Stimulated activated naive B cell treated with anti-CD40 and anti-IgM and Interleukin-4, amounts not matched to agents 10 μg/mL and 1 μg/mL and 100 μg/mL, for 72 hours (primary cell): ENCODE results near the gene CAB39L.
A peak's percentile ranks its signal among the peaks of the same experiment; 100 is the strongest.

Experiments
- ATAC-seq, 2 donors: fragments of 150-1000 bp; cut with Tn5 transposase; replicated peaks; 2 replicates each; pipeline ENCODE4 v1.10.0; 2021; ENCODE audit warnings: moderate library complexity in 1 of 2
- DNase-seq: peaks from one replicate; pipeline ENCODE4 v3.0.0; 2021
- H3K27ac Mint-ChIP-seq: one replicate; pipeline ENCODE4 v1.8.0; 2022; ENCODE audit warnings: mild to moderate bottlenecking, mixed read lengths
- H3K27me3 Mint-ChIP-seq, 2 donors: one replicate each; pipeline ENCODE4 v1.8.0; 2022; ENCODE audit warnings: mixed read lengths in 2 of 2
- H3K36me3 Mint-ChIP-seq, 2 donors: one replicate each; pipeline ENCODE4 v1.8.0; 2022; ENCODE audit warnings: mixed read lengths in 2 of 2, mild to moderate bottlenecking in 1 of 2
- H3K4me1 Mint-ChIP-seq, 2 donors: one replicate each; pipeline ENCODE4 v1.8.0; 2022; ENCODE audit warnings: mixed read lengths in 2 of 2, mild to moderate bottlenecking in 1 of 2
- H3K4me3 Mint-ChIP-seq, 2 donors: one replicate each; pipeline ENCODE4 v1.8.0; 2022; ENCODE audit warnings: mild to moderate bottlenecking in 2 of 2, mixed read lengths in 2 of 2, moderate library complexity in 1 of 2
- H3K9me3 Mint-ChIP-seq, 2 donors: one replicate each; pipeline ENCODE4 v1.8.0; 2022; ENCODE audit warnings: mixed read lengths in 2 of 2, mild to moderate bottlenecking in 1 of 2

The CAB39L gene

DNA sequence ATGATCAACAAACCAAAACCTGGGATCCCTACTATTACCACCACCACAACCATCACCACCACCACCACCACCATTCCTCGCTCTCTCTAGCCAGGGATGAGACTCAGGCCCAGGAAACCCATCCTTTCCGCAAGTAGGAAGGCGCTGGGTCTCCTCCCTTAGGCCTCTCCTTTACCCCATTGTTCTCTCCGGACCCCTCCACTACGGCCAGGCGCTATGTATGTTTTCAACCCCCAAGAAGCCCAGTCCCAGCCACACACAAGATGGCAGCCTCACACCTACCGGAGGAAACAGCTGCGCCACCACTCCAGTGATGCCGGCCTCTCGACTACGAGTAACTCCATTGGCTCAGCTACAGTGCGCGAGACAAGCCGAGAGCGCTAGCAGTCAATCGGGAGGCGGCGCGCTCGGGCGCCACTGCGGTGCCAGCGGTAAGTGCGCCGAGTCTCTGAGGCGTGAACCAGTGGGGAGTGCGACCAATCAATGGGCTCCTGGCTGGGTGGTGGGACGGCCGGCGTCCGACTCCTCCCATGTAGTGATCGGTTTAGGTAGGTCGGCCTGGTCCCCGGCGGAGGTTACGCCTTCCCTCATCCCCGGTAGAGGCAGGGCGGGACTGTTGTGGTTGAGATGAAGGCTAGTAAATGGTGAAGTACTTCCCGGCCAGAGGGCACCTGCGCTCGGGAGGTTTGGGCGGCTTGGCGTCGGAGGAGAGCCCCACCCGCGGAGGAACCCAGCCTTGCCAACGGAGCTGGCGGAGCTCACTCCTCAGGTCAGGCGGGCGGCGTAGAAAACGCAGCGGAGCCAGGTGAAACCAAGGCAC, at the start of gene CAB39L, which contains the start of gene SETDB2:
CAB39L (minus strand) TSS at position 361 of the 820 bp plus-strand sequence. CDS start 61,154 bp downstream, outside the sequence.
SETDB2 (plus strand) TSS at position 571 of the 820 bp plus-strand sequence. CDS start 7,620 bp downstream, outside the sequence.
- peak; percentile 99 for DNase-seq
- ATAC-seq = peak; percentile 91 to 92
- peaks cover 16 to 52% of the 10 kb centered on the region in 2 donors for H3K4me1 Mint-ChIP-seq
- H3K36me3 Mint-ChIP-seq = peaks cover 10 to 29% of the 10 kb centered on the region in 2 donors
- no peaks in the 10 kb centered on the region for H3K27me3 Mint-ChIP-seq
- no peaks in the 10 kb centered on the region for H3K9me3 Mint-ChIP-seq
- peak within 1 kb of the TSS; percentile 90 to 91 for H3K4me3 Mint-ChIP-seq
- peak within 1 kb of the TSS; percentile 96 for H3K27ac Mint-ChIP-seq

DNA sequence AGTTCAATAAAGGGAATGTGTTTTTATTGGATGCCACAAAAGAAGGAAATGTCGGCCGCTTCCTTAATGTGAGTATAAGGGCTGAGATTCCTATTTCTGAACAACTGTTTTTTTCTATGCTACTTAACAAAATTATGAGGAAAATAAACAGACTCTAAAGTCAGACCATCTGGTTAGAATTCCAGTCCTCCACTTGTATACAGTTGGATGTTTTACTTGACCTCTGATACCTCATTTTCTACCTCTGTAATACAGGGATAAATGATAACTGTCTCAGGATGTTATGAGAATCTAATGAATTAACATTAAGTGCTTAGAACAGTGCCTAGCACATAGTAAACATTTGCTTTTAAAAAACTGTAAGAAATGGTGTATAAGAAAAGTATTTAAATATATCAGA, 44.7 kb upstream of the CAB39L start:
- Mint-ChIP-seq H3K9me3 (no peaks in the 10 kb centered on the region), H3K4me3 (no peak overlapping the region), H3K4me1 (peaks cover 0 to 2% of the 10 kb centered on the region in 2 donors), H3K36me3 (peaks cover 19 to 31% of the 10 kb centered on the region in 2 donors), H3K27ac (no peak overlapping the region), H3K27me3 (no peaks in the 10 kb centered on the region)
- no peak for ATAC-seq
- DNase-seq = no peak

DNA sequence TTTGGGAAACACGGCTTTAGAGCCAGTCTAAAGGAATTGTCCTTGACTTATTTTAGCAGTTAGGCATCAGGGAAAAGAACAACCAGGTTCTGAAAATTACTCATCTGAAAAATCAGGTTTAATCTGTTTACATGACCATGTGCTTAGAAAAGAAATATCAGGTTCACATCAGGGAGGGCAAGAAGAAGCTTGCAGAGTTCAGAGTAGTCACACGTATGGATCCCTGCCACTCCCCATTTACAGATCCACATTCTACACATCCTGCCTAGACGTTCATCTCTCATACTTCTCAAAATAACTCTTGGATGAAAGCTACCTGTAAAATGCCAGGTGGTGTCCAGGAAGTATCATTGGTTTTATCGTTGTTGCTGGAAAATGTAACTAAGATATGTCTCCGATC, 37.9 kb upstream of the CAB39L start:
- ATAC-seq = no peak
- Mint-ChIP-seq H3K9me3 (no peaks in the 10 kb centered on the region), H3K27me3 (no peaks in the 10 kb centered on the region), H3K4me3 (no peak overlapping the region), H3K27ac (no peak overlapping the region), H3K4me1 (no peaks in the 10 kb centered on the region), H3K36me3 (peaks cover 28 to 55% of the 10 kb centered on the region in 2 donors)
- DNase-seq = no peak

DNA sequence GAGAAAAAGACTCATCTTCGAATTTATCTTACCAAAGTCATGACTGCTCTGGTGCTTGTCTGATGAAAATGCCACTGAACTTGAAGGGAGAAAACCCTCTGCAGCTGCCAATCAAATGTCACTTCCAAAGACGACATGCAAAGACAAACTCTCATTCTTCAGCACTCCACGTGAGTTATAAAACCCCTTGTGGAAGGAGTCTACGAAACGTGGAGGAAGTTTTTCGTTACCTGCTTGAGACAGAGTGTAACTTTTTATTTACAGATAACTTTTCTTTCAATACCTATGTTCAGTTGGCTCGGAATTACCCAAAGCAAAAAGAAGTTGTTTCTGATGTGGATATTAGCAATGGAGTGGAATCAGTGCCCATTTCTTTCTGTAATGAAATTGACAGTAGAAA, 32.7 kb upstream of the CAB39L start:
- Mint-ChIP-seq H3K9me3 (no peaks in the 10 kb centered on the region), H3K27ac (no peak overlapping the region), H3K36me3 (peaks cover 21 to 36% of the 10 kb centered on the region in 2 donors), H3K27me3 (no peaks in the 10 kb centered on the region), H3K4me3 (no peak overlapping the region), H3K4me1 (no peaks in the 10 kb centered on the region)
- ATAC-seq (no peak), DNase-seq (no peak)

DNA sequence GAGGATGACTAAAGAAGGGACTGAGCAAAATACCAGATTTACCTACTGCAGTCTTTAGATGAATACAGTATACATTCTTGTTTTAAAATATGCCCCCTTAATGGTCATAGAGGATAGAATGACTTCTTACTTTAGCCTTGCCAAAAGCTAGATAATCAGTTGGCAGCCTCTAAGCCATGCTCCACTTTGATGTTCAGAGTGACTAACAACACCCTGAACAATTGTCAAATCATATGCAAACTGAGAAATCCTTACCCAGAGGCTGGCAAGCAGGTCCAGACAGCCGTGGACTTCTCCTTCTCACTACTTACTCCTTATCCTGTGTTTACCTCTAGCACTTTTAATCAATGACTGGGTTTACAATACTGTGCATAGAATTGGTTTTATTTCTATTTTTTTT, 28.3 kb upstream of the CAB39L start:
- no peaks in the 10 kb centered on the region for H3K4me1 Mint-ChIP-seq
- H3K4me3 Mint-ChIP-seq = no peak overlapping the region
- no peak overlapping the region for H3K27ac Mint-ChIP-seq
- H3K27me3 Mint-ChIP-seq = no peaks in the 10 kb centered on the region
- no peaks in the 10 kb centered on the region for H3K9me3 Mint-ChIP-seq
- ATAC-seq (no peak), DNase-seq (no peak)
- H3K36me3 Mint-ChIP-seq = peaks cover 32 to 39% of the 10 kb centered on the region in 2 donors

DNA sequence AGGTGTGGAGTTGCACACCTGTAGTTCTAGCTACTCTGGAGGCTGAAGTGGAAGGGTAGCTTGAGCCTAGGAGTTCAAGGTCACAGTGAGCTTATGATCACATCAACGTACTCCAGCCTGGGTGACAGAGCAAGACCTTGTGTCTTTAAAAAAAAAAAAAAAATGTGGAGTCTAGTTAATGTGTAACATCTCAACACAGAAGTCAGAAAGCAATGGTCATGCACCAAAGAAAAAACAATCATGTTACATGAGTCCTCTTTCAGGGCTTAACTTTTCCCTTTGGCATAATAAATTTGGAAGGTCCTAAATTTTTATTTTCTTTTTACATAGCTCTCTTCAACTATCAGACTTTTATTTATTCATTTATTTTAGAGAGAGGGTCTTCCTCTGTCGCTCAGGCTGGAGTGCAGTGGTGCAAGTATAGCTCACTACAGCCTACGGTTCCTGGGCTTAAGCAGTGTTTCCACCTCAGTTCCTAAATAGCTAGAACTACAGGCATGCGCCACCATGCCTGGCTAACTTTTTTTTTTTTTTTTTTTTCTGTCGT, 22.5 kb upstream of the CAB39L start:
- no peak for DNase-seq
- Mint-ChIP-seq H3K4me3 (no peak overlapping the region), H3K27ac (no peak overlapping the region), H3K27me3 (no peaks in the 10 kb centered on the region), H3K36me3 (peaks cover 54 to 63% of the 10 kb centered on the region in 2 donors), H3K9me3 (peaks cover 0 to 3% of the 10 kb centered on the region in 2 donors), H3K4me1 (no peaks in the 10 kb centered on the region)
- no peak for ATAC-seq

DNA sequence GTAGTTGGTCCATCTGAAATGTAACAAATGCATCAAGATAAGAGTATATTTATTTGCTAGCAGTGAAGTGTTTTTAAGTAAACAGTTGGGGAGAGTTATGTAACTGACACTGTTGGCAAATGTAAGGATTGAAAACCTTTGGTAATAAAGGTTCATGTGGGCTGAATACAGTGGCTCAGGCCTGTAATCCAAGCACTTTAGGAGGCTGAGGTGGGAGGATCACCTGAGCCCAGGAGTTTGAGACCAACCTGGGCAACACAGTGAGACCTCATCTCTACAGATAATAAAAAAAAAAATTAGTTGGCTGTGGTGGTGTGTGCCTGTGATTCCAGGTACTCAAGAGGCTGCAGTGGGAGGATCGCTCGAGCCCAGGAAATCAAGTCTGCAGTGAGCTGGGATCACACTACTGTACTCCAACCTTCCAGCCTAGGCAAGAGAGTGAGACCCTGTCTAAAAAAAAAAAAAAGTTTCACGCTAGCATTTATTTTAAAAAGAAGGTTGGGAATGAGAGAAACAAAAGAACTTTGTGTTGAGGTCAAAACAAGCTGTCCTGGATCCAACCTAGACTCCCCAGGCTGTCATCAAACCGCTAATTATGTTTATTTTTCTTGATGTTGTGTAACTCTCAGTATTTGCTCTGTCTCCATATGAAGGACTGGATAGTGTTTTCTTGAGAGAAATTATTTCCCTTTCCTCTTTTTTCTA, 20.9 kb upstream of the CAB39L start:
- Mint-ChIP-seq H3K9me3 (peaks cover 0 to 3% of the 10 kb centered on the region in 2 donors), H3K36me3 (peaks cover 49 to 61% of the 10 kb centered on the region in 2 donors), H3K4me1 (no peaks in the 10 kb centered on the region), H3K4me3 (no peak overlapping the region), H3K27me3 (no peaks in the 10 kb centered on the region), H3K27ac (no peak overlapping the region)
- ATAC-seq (no peak), DNase-seq (no peak)

DNA sequence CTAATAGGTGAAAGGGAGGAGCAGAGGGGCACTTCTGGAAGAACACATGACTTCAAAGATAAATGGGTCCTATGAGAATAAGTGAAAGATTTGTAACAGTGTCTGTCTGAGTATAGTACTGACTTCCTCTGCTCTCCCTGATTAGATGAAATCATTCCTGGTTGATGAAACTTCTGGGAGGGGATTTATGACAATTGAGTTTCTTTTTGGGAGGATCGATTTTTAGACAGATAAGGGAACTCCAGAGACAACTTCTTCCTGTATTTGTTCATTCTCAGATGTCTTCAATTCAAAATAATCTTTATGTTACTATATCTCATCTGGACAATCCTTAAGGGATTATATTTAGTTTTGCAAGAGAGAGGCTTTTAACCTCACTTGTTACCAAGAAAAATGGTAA, 20.2 kb upstream of the CAB39L start:
- Mint-ChIP-seq H3K4me1 (no peaks in the 10 kb centered on the region), H3K36me3 (peaks cover 47 to 54% of the 10 kb centered on the region in 2 donors), H3K9me3 (peaks cover 0 to 3% of the 10 kb centered on the region in 2 donors), H3K27me3 (no peaks in the 10 kb centered on the region), H3K4me3 (no peak overlapping the region), H3K27ac (no peak overlapping the region)
- DNase-seq (no peak), ATAC-seq (no peak)

DNA sequence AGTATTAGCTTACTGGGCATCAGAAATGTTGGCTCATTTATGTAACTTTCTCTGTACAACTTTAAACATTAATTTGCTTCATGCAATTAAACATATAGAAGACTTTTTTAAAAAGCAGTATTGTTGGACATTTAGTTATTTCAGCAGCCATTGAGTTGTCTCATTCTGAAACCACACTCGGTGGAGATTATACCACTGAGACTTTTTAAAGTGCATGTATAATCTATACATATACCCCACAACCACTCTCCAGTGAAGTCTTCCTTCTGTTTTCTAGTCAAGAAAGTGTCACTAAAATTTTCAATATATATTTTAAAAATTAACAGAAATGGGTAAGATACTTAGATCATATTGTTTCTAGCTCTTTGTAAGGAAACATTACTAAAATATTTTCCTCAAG, 15.7 kb upstream of the CAB39L start:
- Mint-ChIP-seq H3K9me3 (peaks cover 0 to 3% of the 10 kb centered on the region in 2 donors), H3K4me1 (peaks cover under 1 to 10% of the 10 kb centered on the region in 2 donors), H3K4me3 (no peak overlapping the region), H3K27me3 (no peaks in the 10 kb centered on the region), H3K27ac (no peak overlapping the region), H3K36me3 (peaks cover 36 to 52% of the 10 kb centered on the region in 2 donors)
- DNase-seq (no peak), ATAC-seq (peak in 1 of 2 donors; percentile 34)

DNA sequence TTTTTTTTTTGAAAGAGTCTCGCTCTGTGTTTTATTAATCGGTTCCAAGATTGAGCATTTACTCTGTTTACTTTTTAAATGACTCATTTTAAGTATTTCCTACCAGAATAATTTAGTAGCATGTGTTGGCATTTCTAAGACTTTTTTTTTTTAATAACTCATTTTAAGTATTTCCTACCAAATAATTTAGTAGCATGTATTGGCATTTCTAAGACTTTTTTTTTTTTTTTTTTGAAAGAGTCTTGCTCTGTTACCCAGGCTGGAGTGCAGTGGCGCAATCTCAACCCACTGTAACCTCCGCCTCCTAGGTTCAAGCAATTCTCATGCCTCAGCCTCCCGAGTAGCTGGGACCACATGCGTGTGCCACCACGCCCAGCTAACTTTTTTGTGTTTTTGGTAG, 13.4 kb upstream of the CAB39L start:
- peaks cover 8 to 13% of the 10 kb centered on the region in 2 donors for H3K4me1 Mint-ChIP-seq
- DNase-seq (no peak), ATAC-seq (no peak)
- H3K4me3 Mint-ChIP-seq = no peak overlapping the region
- H3K27ac Mint-ChIP-seq = no peak overlapping the region
- H3K9me3 Mint-ChIP-seq = peaks cover 0 to 1% of the 10 kb centered on the region in 2 donors
- no peaks in the 10 kb centered on the region for H3K27me3 Mint-ChIP-seq
- H3K36me3 Mint-ChIP-seq = peaks cover 32 to 47% of the 10 kb centered on the region in 2 donors

DNA sequence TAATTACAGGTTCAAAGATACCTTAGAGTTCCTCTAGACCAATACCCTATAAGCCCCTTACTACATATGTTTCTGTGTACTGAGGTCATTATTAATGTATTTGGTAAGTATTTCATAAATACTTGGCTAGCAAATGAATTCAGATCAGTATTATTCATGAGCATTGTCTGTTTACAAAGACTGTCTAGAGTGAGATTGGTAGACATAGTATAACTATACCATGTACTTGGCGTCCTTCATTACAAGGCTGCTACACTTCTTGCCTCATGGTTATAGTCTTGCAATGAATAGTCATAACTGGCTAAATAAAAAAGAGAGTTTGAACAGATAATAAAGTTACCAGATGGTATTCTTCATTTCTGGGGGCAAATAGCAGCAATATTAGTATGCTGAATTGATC, 12.3 kb upstream of the CAB39L start:
- no peak for DNase-seq
- no peak overlapping the region for H3K4me3 Mint-ChIP-seq

DNA sequence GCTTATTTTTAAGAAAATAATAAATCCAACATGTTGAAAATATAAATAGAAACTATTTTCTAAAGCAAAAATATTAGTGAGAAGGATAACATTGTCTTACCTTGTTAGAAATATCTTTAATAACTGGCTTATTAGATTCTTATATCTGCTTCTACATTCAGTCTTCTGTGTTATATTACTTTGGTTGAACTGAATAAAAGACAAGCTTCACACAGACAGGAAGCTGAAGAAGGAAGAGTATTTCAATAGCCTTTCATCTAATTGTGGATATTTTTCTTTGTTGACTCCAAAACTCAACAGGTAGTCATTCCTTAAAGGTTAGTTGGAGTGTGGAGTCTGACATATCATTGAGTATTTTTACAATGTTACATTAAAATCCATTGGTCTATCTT, 11.1 kb upstream of the CAB39L start:
- DNase-seq (no peak), ATAC-seq (no peak)
- no peak overlapping the region for H3K27ac Mint-ChIP-seq
- peaks cover 13 to 17% of the 10 kb centered on the region in 2 donors for H3K4me1 Mint-ChIP-seq
- no peaks in the 10 kb centered on the region for H3K27me3 Mint-ChIP-seq
- H3K9me3 Mint-ChIP-seq = no peaks in the 10 kb centered on the region
- H3K4me3 Mint-ChIP-seq = no peak overlapping the region
- peaks cover 27 to 37% of the 10 kb centered on the region in 2 donors for H3K36me3 Mint-ChIP-seq

More for the DNA sequence above, 12.3 kb upstream of the CAB39L start:
- Mint-ChIP-seq H3K27me3 (no peaks in the 10 kb centered on the region), H3K27ac (no peak overlapping the region), H3K4me1 (peaks cover 8 to 13% of the 10 kb centered on the region in 2 donors), H3K36me3 (peaks cover 25 to 38% of the 10 kb centered on the region in 2 donors), H3K9me3 (no peaks in the 10 kb centered on the region)
- ATAC-seq = no peak

DNA sequence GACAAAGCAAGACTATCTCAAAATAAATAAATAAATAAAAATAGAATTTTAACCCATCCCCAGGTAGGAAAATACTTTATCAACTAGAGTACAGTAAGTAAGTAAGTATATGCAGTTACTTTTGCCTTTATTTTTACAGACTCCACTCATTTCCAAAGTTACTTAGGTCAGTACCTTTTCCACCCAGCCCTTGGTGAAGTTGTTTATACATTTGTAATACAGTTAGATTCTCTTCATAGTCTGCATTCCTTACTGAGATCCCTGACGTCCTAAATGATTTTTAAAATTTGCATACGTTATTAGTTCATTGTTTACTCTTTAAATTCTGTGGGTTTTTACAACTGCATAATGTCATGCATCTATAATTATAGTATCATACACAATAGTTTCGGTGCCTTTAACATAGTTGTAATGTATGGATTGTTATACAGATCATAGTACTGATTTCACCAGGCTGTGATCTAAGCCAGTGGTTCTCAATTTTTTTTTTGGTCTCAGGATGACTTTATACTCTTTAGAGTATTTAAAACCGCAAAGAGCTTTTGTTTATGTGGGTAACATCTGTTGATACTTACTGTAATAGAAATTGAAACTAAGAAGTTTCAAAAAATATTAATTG, 10.6 kb upstream of the CAB39L start:
- ATAC-seq = peak; percentile 84 to 92

DNA sequence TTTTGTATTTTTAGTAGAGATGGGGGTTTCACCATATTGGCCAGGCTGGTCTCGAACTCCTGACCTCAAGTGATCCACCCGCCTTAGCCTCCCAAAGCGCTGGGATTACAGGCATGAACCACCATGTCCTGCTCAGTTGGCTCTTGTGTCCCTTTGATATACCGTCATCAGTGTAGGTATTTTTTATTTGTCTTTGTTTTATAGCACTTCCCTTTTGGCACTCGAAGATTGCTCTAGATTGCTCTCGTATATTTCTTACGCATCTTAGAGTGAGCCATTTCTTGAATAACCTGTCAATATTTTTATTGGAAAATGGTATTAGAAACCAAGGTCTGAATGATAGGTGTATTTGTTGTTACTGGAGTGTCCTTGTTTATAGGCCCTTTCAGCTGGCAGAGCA, 9.6 kb upstream of the CAB39L start:
- peaks cover 16 to 28% of the 10 kb centered on the region in 2 donors for H3K4me1 Mint-ChIP-seq
- no peak overlapping the region for H3K27ac Mint-ChIP-seq
- peaks cover 32 to 45% of the 10 kb centered on the region in 2 donors for H3K36me3 Mint-ChIP-seq
- ATAC-seq (no peak), DNase-seq (no peak)
- H3K27me3 Mint-ChIP-seq = no peaks in the 10 kb centered on the region
- H3K4me3 Mint-ChIP-seq = no peak overlapping the region
- H3K9me3 Mint-ChIP-seq = no peaks in the 10 kb centered on the region

More for the DNA sequence above, 10.6 kb upstream of the CAB39L start:
- H3K4me3 Mint-ChIP-seq = no peak overlapping the region
- peak overlapping the region; percentile 32 for H3K27ac Mint-ChIP-seq
- peaks cover 16 to 23% of the 10 kb centered on the region in 2 donors for H3K4me1 Mint-ChIP-seq
- no peaks in the 10 kb centered on the region for H3K27me3 Mint-ChIP-seq
- H3K36me3 Mint-ChIP-seq = peaks cover 29 to 42% of the 10 kb centered on the region in 2 donors
- no peaks in the 10 kb centered on the region for H3K9me3 Mint-ChIP-seq
- DNase-seq = no peak
